Fibroblast of lung (primary cell): ENCODE data around the gene LITAFD. TPM values are rescaled to one million over a fixed set of nuclear protein-coding genes. Genes with fewer than 3 reads are reported as not detected.

Experiments used
- DNase-seq, 2 donors: peaks; one replicate each; pipeline versions ENCODE4 v3.0.0 to v3.0.0-alpha.2; 2010; ENCODE audit warnings: low read depth in 2 of 2
- H2AFZ ChIP-seq: 2 replicates; pipeline ENCODE4 v1.5.1; 2012; ENCODE audit warnings: low read length, control low read depth, inconsistent platforms
- H3K27ac ChIP-seq: 2 replicates; pipeline ENCODE4 v1.5.1; 2011; ENCODE audit warnings: low read length, control low read depth; ENCODE audit not compliant: insufficient read depth
- H3K27me3 ChIP-seq: 2 replicates; pipeline ENCODE4 v1.5.1; 2011; ENCODE audit warnings: mild to moderate bottlenecking, low read length; ENCODE audit not compliant: control insufficient read depth, insufficient read depth
- H3K36me3 ChIP-seq: 2 replicates; pipeline ENCODE4 v1.5.1; 2011; ENCODE audit warnings: low read length; ENCODE audit not compliant: control insufficient read depth, insufficient read depth
- H3K4me1 ChIP-seq: 2 replicates; pipeline ENCODE4 v1.5.1; 2011; ENCODE audit warnings: low read length; ENCODE audit not compliant: control insufficient read depth, insufficient read depth; ENCODE audit errors: extremely low read depth
- H3K4me2 ChIP-seq: 2 replicates; pipeline ENCODE4 v1.5.1; 2011; ENCODE audit warnings: low read length, control low read depth; ENCODE audit not compliant: insufficient read depth; ENCODE audit errors: extremely low read depth
- H3K4me3 ChIP-seq, 4 experiments: fragments of 200-600 bp in 1 of 4; sonication (generic) in 1 of 4; replicated peaks in 1 of 4; 2 replicates each; pipeline ENCODE4 v1.5.1; 2011 to 2016; ENCODE audit warnings: low read length in 4 of 4, low read depth in 3 of 4, mild to moderate bottlenecking in 3 of 4, control low read depth in 2 of 4, inconsistent platforms in 1 of 4, mixed read lengths in 1 of 4; ENCODE audit not compliant: insufficient read depth in 1 of 4; ENCODE audit errors: control extremely low read depth in 1 of 4
- H3K79me2 ChIP-seq: 2 replicates; pipeline ENCODE4 v1.5.1; 2012; ENCODE audit warnings: mild to moderate bottlenecking, low read length, inconsistent platforms; ENCODE audit not compliant: control insufficient read depth, insufficient read depth
- H3K9ac ChIP-seq: 2 replicates; pipeline ENCODE4 v1.5.1; 2011; ENCODE audit warnings: mild to moderate bottlenecking, low read length, control low read depth; ENCODE audit not compliant: insufficient read depth
- H3K9me3 ChIP-seq: 2 replicates; pipeline ENCODE4 v1.5.1; 2012; ENCODE audit warnings: low read depth, low read length; ENCODE audit not compliant: control insufficient read depth, insufficient read depth
- H4K20me1 ChIP-seq: 2 replicates; pipeline ENCODE4 v1.5.1; 2011; ENCODE audit warnings: low read length; ENCODE audit not compliant: control insufficient read depth, insufficient read depth; ENCODE audit errors: extremely low read depth
- EZH2 ChIP-seq: IDR thresholded peaks from 2 replicates; pipeline ENCODE4 v1.5.1; 2012; ENCODE audit warnings: low read length, control low read depth, mild to moderate bottlenecking; ENCODE audit errors: missing control alignments
- polyA plus RNA-seq, 2 donors: library from polyadenylated mRNA; depleted of rRNA in 1 of 2; stranded (reverse) in 1 of 2; unstranded in 1 of 2; fragments of >200 nt; gene quantifications; 2 replicates each; pipeline ENCODE4 v1.2.1, GENCODE V29; 2011 to 2012; ENCODE audit warnings: missing spikeins in 1 of 2
- total RNA-seq: library from RNA; depleted of rRNA; stranded (reverse); fragments of >200 nt; gene quantifications from 2 replicates; pipeline ENCODE4 v1.2.1, GENCODE V29; 2014
- TF ChIP-seq, protein P1 (sequence below), 2 donors: IDR thresholded peaks in 1 of 2; conservative IDR thresholded peaks in 1 of 2; 1 replicate in 1 of 2; 2 replicates in 1 of 2; pipeline ENCODE4 v1.5.1; 2011 to 2012; ENCODE audit warnings: low read length in 2 of 2, control low read depth in 1 of 2, inconsistent platforms in 1 of 2, low read depth in 1 of 2, mild to moderate bottlenecking in 1 of 2

The LITAFD gene
- total and polyA plus RNA-seq, 2 donors (not counting 1 experiment from before 2014, with no cell fraction given), result not detected

DNA sequence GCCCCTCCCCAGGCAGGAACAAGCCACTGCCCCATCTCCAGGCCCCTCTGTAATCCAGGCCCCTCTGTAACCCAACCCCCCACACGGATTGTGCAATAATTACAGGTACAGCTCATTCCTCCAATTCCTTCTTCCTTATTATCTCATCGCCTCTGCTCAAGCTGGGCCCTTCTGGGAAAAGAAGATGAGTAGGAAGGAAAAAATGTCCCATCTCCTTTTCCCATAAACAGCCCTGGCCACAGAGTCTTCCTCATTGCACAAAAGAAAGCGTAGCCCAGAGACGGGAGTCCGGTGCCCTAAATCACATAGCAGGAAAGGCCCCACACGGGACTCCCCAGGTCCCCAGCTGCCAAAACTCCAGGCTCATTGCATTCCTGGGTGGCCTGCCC, 3.6 kb upstream of the LITAFD start:
- TF ChIP-seq, protein P1, sequence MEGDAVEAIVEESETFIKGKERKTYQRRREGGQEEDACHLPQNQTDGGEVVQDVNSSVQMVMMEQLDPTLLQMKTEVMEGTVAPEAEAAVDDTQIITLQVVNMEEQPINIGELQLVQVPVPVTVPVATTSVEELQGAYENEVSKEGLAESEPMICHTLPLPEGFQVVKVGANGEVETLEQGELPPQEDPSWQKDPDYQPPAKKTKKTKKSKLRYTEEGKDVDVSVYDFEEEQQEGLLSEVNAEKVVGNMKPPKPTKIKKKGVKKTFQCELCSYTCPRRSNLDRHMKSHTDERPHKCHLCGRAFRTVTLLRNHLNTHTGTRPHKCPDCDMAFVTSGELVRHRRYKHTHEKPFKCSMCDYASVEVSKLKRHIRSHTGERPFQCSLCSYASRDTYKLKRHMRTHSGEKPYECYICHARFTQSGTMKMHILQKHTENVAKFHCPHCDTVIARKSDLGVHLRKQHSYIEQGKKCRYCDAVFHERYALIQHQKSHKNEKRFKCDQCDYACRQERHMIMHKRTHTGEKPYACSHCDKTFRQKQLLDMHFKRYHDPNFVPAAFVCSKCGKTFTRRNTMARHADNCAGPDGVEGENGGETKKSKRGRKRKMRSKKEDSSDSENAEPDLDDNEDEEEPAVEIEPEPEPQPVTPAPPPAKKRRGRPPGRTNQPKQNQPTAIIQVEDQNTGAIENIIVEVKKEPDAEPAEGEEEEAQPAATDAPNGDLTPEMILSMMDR (conservative IDR thresholded peaks at IDR 0.05 in 1 of 2, IDR thresholded peaks at IDR 0.05 in 1 of 2; ENCODE audit: low read depth in 1 of 2, low read length in 2 of 2), result no peak
- Histone ChIP-seq H2AFZ (no peak overlapping the region), H3K36me3 (no peaks in the 10 kb centered on the region), H3K4me3 (no peak overlapping the region), H4K20me1 (no peaks in the 10 kb centered on the region), H3K9ac (no peak overlapping the region), H3K79me2 (no peaks in the 10 kb centered on the region), H3K4me2 (peak overlapping the region; percentile 17), H3K27ac (no peak overlapping the region), H3K9me3 (no peaks in the 10 kb centered on the region), H3K27me3 (no peaks in the 10 kb centered on the region), H3K4me1 (peaks cover 5% of the 10 kb centered on the region)
- peak; percentile 55 to 79 for DNase-seq

DNA sequence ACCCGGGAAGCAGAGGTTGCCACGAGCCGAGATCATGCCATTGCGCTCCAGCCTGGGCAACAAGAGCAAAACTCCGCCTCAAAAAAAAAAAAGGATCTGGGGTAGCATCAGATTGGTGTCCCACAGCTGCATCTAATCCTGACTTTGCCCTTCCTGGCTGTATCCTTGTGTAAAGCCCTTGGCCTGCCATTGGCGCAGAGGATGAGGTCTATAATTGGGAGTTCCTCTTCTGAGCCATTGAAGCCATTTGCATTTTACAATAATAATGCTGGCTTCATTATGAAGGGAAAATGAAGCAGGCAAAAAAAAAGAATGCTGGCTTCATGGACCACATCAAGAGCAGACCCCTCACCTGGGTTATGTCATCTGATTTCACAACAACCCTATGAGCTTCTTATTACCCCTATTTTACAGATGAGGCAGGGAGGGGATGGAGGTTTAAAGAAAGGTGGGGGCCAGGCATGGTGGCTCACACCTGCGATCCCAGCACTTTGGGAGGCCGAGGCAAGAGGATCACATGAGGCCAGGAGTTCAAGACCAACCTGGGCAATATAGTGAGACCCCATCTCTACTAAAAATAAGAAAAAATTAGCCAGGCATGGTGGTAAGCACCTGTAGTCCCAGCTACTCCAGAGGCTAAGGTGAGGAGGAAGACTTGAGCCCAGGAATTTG, 1.2 kb upstream of the LITAFD start:
- H3K4me3 ChIP-seq, result no peak overlapping the region
- H3K27ac ChIP-seq, result no peak overlapping the region
- H3K4me1 ChIP-seq, result peaks cover 23% of the 10 kb centered on the region
- H2AFZ ChIP-seq, result no peak overlapping the region
- H4K20me1 ChIP-seq, result no peaks in the 10 kb centered on the region
- H3K79me2 ChIP-seq, result no peaks in the 10 kb centered on the region
- DNase-seq, result no peak
- H3K36me3 ChIP-seq, result no peaks in the 10 kb centered on the region
- H3K4me2 ChIP-seq, result no peak overlapping the region
- H3K9ac ChIP-seq, result no peak overlapping the region
- no peak for TF ChIP-seq EZH2
- TF ChIP-seq, protein P1 (conservative IDR thresholded peaks at IDR 0.05 in 1 of 2, IDR thresholded peaks at IDR 0.05 in 1 of 2; ENCODE audit: low read depth in 1 of 2, low read length in 2 of 2), result no peak
- H3K27me3 ChIP-seq, result no peaks in the 10 kb centered on the region
- no peaks in the 10 kb centered on the region for H3K9me3 ChIP-seq

DNA sequence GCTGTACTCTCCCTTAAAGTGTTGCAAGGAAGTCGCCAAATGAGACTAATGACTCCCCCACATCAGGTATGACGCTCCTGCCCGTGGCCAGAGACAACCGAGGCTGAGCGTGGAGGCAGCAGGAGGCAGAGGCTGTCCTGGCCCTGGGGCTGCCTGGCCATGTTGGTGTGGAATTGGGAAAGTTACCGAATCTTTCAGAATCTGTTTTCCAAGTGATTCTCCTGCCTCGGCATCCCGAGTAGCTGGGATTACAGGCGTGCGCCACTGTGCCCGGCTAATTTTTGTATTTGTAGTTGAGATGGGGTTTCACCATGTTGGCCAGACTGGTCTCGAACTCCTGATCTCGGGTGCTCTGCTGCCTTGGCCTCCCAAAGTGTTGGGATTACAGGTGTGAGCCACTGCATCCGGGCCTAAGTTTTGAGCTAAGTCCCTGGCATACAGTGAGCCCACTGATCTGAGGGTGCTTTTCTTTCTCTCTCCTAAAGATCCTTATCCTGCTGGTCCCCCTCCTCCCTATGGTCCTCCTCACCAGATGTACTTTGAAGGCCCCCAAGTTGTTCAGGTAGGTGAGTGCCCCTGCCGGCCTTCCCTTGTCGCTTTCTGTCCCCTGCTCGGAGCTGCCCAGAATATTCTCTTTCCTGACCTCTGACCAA, 700 bp downstream of the LITAFD start:
- Histone ChIP-seq H3K27me3 (no peaks in the 10 kb centered on the region), H3K4me1 (peaks cover 30% of the 10 kb centered on the region), H2AFZ (no peak overlapping the region), H3K27ac (no peak overlapping the region), H3K4me2 (no peak overlapping the region), H4K20me1 (no peaks in the 10 kb centered on the region), H3K79me2 (no peaks in the 10 kb centered on the region), H3K9me3 (no peaks in the 10 kb centered on the region), H3K36me3 (peaks cover 2% of the 10 kb centered on the region), H3K4me3 (no peak overlapping the region), H3K9ac (no peak overlapping the region)
- DNase-seq, result no peak
- TF ChIP-seq EZH2, result no peak
- TF ChIP-seq, protein P1 (conservative IDR thresholded peaks at IDR 0.05 in 1 of 2, IDR thresholded peaks at IDR 0.05 in 1 of 2; ENCODE audit: low read depth in 1 of 2, low read length in 2 of 2), result no peak
